ENCODE results near the gene OR51I1.
A peak's percentile ranks its signal among the peaks of the same experiment; 100 is the strongest.

The OR51I1 gene, protein sequence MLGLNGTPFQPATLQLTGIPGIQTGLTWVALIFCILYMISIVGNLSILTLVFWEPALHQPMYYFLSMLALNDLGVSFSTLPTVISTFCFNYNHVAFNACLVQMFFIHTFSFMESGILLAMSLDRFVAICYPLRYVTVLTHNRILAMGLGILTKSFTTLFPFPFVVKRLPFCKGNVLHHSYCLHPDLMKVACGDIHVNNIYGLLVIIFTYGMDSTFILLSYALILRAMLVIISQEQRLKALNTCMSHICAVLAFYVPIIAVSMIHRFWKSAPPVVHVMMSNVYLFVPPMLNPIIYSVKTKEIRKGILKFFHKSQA

DNA sequence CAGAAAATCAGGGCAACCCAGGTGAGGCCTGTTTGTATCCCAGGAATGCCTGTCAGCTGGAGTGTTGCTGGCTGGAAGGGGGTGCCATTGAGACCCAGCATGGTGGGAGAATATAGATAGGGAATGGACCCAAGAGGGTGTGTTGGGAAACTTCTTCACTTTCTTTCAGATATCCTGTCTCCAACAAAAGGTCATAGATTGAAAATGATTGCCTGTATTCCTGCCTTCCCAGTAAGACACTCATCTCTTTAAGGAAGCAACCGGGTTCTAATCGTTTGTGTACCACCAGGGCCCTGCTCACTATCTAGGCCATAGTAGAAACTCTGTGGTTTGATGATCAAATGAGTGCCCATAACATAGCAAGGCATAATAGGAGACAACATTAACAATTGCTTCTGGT lies at the start of gene OR51I1:
TSS of gene OR51I1 (minus strand) at position 101 of the 400 bp plus-strand sequence. CDS start at position 101, 0 bp downstream.
- DNase-seq (ENCODE audit: low read depth), result no peak

DNA sequence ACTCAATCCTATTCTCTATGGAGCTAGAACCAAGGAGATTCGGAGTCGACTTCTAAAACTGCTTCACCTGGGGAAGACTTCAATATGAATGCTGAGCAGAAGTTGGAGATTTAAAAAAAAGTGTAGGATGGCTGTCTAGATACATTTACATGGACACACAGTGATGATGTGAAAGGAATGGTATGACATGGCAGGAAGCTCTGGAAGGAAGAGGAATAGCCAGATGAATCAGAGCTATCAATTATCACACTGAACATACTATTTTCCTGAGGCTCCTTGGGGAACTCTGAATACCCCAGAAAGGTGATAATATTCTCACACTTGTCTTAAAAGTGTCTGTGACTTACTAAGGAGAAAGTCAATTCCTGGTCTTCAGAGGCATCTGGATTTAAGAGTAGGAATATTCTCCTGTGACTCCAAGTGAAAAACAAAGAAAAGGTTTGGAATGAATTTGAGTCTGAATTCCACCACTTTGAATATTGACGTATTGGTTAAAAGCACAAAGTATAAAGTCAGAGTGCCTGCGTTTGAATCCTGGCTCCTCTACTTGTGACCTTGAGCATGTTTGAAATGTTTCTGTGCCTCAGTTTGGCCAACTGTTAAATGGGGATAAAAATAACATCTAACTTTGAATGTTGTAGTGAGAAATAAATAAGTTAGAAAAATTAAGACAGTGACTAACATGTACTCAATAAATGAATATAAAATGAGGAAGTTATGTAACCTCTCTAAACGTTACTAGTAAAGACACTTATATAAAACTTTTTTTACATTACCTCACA lies 48.5 kb upstream of the OR51I1 start:
- no peak for DNase-seq (ENCODE audit: low read depth)

DNA sequence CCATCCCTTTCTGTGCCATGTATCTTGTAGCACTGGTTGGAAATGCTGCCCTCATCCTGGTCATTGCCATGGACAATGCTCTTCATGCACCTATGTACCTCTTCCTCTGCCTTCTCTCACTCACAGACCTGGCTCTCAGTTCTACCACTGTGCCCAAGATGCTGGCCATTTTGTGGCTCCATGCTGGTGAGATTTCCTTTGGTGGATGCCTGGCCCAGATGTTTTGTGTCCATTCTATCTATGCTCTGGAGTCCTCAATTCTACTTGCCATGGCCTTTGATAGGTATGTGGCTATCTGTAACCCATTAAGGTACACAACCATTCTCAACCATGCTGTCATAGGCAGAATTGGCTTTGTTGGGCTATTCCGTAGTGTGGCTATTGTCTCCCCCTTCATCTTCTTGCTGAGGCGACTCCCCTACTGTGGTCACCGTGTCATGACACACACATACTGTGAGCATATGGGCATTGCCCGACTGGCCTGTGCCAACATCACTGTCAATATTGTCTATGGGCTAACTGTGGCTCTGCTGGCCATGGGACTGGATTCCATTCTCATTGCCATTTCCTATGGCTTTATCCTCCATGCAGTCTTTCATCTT lies 47.6 kb upstream of the OR51I1 start:
- DNase-seq (ENCODE audit: low read depth), result no peak

DNA sequence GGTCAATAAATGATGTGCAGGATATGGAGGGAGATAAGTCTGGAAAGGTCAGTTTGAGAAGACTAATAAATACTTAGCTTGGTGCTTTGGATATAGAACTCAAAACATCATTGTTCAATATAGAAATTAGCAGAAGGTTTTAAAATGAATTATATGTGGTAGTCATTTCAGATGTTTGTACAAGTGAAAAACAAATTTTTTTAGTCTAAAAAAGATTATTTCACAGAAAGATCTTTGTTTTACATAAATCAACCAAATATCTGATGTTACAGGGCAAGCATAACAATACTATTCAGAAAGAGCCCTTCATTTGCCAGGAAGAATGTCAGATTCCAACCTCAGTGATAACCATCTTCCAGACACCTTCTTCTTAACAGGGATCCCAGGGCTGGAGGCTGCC lies 47.1 kb upstream of the OR51I1 start, which contains the start of gene OR52D1:
TSS of gene OR52D1 (plus strand) at position 301 of the 400 bp plus-strand sequence. CDS start at position 323, 22 bp downstream.
- DNase-seq (ENCODE audit: low read depth), result no peak

DNA sequence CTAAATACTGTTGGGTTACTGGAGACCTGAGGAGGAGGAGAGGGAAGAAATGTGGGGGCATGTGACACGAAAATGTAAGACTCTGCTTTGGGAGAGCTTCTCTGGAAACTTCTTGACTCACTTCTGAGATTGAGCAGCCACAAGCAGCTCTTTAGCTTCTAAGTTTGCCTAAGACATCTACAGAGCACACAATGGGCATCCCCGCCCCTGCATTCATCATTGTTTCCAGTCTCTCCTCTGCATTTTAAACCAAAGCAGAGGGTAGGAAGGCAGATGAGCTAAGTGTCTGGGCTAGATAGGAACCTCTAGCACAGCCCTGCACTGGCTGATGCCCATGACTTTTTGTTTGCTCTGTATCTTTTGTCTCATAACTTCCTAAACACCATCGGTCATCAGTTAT lies 45.1 kb upstream of the OR51I1 start:
- DNase-seq (ENCODE audit: low read depth), result no peak

DNA sequence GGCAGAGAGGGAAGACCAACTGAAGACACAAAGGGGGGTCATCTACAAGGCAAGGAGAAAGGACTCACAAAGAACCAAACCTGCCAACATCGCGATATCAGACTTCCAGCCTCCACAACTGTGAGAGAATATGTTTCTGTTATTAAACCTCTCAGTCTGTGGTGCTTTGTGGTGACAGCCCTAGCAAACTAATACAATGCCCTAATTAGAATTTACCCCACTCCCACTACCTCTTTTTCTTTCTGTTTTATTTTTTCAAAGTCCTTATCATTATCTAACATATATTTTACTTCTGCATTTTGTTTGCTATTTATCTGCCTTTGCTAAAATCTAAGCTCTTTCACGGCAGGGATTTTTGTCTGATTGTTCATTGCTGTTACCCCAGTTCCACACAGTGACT lies 44.7 kb upstream of the OR51I1 start:
- no peak for DNase-seq (ENCODE audit: low read depth)

DNA sequence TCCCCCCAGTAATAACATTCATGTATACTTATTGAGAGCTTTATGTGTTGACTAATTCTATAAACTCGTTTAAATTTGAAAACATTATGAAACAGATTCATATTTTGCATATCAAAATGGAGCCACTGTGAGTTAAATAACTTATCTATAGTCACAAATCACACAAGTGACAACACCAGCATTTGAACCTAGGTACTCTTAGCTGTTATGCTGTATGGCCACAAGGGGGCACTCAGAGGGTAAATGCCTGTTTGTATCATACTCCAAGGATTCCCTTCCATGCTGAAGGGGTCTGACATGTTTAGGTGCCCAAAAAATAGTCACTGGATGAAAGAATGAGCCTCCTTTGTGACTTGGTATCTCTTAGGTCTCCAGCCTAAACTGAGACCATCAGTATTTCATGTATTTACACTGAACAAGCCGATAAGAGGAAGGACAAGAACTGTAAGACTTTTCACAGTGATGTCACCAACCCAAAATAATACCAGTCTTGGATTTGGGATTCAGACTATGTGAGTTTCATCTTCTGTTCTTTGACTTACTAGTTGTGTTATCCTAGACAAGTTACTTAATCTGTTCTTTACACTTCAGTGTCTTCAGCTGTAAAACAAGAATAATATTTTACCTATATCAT lies 35.0 kb upstream of the OR51I1 start:
- peak; percentile 20 for DNase-seq (ENCODE audit: low read depth)

DNA sequence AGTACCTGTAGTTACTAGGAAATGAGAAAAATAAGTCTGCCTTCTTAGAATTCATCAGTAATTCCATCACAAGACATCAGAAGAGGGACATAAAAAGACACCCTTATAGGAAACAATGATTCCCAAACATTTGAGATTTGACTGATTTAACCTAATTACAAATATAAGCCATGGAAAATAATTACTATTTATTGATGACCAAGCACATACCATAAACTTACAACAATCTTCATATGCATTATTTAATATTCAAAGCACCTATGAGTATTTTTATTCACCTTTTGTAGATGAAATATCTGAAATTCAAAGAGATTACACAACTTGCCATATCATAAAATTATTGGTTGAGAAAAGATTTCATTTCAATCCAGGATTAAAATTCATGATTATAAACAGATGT lies 32.6 kb upstream of the OR51I1 start:
- no peak for DNase-seq (ENCODE audit: low read depth)

DNA sequence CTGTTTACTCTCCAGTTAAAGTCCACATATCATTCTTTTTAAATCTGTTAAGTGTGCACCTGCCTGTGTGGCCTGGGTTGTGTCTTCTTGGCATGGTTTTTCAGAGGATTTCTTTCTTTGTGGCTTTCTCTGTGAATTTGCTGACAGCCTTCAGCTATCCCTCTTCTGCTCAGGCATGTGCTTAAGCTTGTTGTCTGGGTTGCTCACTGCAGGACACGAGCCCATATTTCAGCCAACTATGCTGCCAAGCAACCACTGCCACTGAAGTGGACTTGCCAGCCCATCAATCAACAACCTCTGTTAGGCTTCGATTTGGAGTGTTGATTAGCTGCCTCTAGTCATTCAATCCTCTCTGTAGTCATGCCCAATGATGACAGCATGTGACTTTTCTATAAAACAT lies 26.2 kb upstream of the OR51I1 start:
- DNase-seq (ENCODE audit: low read depth), result no peak

DNA sequence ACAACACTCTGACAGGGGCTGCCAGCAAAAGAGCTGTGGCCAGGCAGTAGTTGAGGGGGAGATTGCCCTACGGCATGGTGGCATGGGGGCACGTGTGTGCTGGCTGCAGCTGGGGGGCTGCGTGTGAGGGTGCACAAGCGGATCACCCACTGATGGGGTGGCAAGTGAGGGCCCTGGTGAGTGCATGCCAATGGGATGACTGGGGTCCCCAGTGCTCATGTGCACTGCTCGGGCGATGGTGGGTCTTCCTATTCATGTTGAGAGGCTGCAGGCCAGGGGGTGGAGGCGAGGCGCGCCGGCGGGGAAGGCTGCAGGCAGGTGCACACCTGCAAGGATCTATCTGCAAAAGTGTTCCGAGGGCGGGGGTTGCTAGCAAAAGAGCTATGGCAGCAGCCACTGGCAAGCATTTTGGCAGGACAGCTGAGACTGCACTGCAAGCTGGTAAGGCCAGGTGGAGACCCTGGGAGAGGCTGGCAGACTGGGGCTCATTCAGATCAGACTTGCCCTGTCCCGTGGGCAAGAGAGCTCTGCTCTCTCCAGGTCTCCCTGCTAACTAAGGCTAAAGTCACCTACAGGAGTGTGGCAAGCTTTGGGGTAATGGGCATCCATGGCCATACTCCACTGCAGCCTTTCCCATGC lies 19.8 kb upstream of the OR51I1 start:
- DNase-seq (ENCODE audit: low read depth), result no peak

DNA sequence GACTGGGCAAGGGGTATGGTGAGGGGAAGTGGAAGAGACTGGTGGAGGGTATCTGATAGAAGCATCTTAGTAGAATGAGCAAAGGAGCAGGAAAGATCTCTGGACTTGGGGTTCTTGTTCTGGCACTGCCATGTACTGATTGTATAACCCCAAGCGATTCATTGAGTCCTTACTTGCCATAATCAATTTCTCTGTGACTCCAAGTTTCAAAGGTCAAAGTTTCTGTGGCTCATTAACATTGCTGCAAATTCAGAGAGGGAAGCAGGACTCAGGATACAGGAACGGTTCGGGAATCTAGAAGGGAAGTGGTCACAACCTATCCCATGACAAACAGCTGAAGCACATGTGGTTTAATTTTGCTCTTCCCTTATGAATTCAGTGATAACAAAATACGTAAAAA lies 8.1 kb upstream of the OR51I1 start:
- DNase-seq (ENCODE audit: low read depth), result no peak

DNA sequence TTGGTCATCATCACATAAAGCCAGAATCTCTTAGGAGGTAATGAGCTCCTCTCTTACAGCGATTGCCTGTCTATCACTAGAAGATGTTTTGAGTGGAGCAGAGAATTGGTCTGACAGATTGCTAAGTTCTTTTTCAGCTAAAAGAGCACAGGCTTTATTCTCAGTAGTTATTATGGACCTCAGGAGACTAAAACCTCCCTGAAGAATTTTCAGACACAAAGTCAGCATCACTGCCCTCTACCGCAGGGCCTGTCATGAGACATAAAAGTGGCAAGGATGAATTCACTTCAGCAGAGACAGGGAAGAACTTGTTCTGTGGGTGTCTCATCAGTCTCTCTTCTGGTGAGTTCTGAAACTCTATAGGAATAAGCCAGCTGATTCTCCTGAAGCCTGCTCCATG lies 7.7 kb upstream of the OR51I1 start, which contains the start of gene OR51I2:
TSS of gene OR51I2 (plus strand) at position 301 of the 400 bp plus-strand sequence. CDS start 4,166 bp downstream, outside the sequence.
- no peak for DNase-seq (ENCODE audit: low read depth)

DNA sequence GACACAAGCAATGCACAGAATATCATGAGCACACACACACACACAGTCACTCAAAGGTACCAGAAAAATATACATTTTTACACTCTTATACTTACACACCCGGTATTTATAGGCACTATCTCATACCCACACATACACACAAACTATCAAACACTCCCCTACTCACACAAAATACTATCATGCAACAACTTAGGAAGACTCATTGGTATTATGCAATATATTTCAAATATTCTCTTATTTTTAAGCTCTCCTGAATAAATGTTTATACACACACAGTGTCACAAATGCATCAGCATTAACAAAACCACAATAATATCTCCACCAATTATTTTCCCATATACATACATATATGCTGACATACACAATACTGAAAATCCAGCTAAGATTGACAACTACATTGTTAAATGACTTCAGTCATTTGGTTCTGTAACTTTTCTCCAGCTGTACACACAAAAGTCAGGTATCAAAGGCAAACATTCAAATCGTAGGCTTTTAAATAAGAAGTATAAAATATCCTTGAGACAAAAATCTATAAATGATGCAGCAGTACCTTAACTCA lies 2.6 kb upstream of the OR51I1 start:
- DNase-seq (ENCODE audit: low read depth), result no peak

DNA sequence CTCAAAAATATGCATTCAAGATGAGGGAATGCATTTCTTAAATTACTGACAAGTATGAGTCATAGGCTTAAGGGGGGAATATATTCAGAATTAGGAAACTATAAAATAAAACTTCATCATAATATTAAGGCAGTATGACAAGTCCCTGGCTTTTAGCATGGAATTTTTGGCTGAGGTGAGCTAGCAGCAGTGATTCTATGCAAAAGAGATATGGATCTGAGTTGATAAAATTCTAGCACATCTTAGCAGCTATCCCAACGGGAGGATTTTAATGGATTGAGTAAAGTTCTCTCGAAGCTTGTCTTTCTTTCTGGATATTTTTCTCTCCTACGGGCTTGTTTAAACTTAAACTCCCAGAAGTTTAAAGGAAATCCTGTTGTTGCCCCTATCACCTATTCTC lies 18.2 kb downstream of the OR51I1 start:
- no peak for DNase-seq (ENCODE audit: low read depth)

DNA sequence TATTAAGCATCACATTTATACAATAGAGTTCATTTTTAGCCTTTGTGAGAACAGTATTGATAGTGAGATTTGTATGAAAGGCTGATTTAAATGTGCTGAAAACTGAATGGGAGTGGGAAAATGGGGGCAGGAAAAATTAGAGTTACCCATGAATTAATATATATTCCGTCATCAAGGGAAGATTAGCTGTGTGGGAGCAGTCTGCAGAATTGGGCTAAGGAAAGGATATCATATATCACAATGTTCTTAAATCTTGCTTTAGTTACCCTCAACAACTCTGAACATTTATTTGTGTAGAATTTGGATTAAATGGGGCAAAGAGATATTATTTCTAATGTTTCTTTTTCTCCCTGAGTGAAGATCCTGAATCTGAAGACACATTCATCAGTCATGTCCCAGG lies 19.5 kb downstream of the OR51I1 start, which contains the start of gene OR51Q1:
TSS of gene OR51Q1 (plus strand) at position 301 of the 400 bp plus-strand sequence. CDS start at position 391, 90 bp downstream.
- DNase-seq (ENCODE audit: low read depth), result no peak

DNA sequence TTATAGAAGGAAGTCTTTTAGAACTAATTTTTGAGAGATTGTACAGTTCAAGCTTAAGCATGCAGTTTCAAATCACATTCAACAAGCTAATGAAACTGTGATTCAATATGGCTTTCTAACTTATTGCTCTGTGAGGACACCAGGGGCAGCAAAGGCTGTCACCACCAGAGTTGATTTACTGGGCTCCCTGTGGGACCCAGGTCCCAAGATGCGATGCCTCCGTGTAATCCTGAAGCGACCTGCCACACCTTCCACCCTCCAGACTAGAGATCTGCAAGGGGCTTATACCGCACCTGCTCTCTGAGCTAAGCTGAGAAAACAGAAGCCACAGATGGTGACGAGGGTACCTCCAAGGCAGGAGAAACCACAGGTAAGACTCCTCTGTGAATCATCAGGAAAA lies 20.3 kb downstream of the OR51I1 start:
- no peak for DNase-seq (ENCODE audit: low read depth)

DNA sequence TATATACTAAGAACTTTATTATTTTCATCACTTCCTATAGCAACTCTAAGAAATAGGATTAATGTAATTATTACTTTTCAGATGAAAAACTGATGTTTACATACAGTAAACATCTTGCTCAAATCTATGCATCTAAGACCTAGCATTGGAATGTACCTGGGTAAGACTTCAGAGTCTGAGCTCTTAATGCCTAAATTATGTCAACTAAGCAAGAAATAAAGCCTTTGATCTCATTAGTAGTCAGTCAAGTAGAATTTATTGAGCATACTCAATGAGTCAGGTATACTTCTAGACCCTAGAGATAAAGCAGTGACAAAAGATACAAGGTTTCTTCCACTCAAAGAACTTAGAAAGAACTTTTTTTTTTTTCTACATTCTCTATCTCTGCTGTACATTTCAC lies 36.1 kb downstream of the OR51I1 start:
- DNase-seq (ENCODE audit: low read depth), result no peak

DNA sequence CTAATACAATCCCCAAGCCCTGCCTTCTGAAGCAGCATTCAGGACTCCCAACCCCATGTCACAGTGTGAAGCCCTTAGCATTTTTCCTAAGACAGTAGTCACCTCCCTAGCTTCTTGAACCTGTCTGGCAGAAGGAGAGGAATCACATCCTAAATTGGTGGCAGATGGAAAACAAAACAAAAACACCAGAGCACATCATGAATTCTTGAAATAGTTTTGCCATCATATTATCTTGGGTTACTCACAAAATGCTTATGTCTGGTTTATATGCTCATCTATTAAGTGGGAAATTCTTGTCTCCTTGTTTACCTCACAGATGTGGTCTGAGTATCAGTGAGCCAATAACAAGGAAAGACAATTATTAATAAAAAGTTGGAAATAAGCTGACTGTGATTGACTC lies 42.4 kb downstream of the OR51I1 start:
- no peak for DNase-seq (ENCODE audit: low read depth)

DNA sequence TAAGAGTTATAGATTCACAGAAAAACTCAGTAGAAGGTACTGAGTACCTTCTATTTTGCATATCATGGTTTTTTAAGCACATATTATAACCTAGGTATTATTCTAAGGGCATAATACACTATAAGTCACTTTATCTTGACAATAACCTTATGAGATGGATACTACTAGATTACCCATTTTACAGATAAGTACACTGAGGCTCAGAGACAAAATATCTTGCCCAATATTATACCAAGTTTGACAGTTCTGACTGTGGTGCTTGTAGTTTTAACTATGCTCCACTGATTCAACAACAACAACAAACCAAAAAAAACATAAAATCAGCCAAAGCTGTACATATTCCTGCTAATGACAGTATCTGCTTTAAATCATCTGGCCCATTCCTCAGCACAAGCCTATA lies 47.2 kb downstream of the OR51I1 start:
- no peak for DNase-seq (ENCODE audit: low read depth)
